SKM-1 treated with dmso at 0.1 percent for 144 hours (cell line): Measurements from ENCODE around the gene UBP1.
"Not testable (repeated sequence)": the region's sequence is repeated elsewhere in the genome, so short reads cannot be mapped to it uniquely, and the experiment has no call there.

ENCODE experiments used
- DNase-seq: peaks from one replicate; lab custom pipeline; 2025; ENCODE audit not compliant: unreplicated experiment; lab: John Stamatoyannopoulos, UW

Gene UBP1

DNA sequence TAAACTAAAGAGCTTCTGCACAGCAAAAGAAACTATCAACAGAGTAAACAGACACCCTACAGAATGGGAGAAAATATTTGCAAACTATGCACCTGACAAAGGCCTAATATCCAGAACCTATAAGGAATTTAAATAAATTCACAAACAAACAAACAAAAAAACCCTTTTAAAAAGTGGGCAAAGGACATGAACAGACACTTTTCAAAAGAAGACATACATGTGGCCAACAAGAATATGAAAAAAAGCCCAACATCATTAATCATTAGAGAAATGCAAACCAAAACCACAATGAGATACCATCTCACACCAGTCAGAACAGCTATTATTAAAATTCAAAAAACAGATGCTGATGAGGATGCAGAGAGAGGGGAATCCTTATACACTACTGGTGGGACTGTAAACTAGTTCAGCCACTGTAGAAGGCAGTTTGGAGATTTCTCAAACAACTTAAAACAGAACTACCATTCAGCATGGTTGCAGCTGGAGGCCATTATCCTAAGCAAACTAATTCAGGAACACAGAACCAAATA lies 101.2 kb downstream of the UBP1 start:
- not testable (repeated sequence) for DNase-seq
